CD4-positive, alpha-beta T cell (primary cell): ENCODE measurements around the gene ARHGEF3. TPM values are rescaled to one million over a fixed set of nuclear protein-coding genes. Genes with fewer than 3 reads are reported as not detected.

Experiments
- ATAC-seq: fragments of 200-7000 bp; cut with Tn5 transposase; one replicate; pipeline ENCODE4 v1.10.0; 2022; ENCODE audit warnings: mild to moderate bottlenecking; ENCODE audit not compliant: poor library complexity
- CTCF ChIA-PET: fragments of 350-600 bp; sonication (Branson Sonifier 250); formaldehyde crosslinking; loops from one replicate; lab custom pipeline; 2021; ENCODE audit warnings: antibody characterized with exemption, inconsistent platforms; lab: Charles Lee
- POLR2A ChIA-PET: fragments of 350-600 bp; sonication (Branson Sonifier 250); formaldehyde crosslinking; loops from one replicate; lab custom pipeline; 2021; ENCODE audit warnings: antibody characterized with exemption, inconsistent platforms; lab: Charles Lee
- DNase-seq, 14 experiments: peaks; one replicate each; pipeline ENCODE4 v3.0.0-alpha.2; 2013 to 2020; ENCODE audit warnings: mixed read lengths in 2 of 14
- H3K27ac ChIP-seq, 2 donors: one replicate each; pipeline versions ENCODE4 v1.5.1 to v1.7.0; 2013; ENCODE audit warnings: low read length in 2 of 2, low read depth in 1 of 2, mild to moderate bottlenecking in 1 of 2
- H3K27me3 ChIP-seq, 2 experiments: 1 replicate in 1 of 2; 2 replicates in 1 of 2; pipeline versions ENCODE4 v1.6.1 to v1.7.0; 2013; ENCODE audit warnings: low read length in 2 of 2, control low read depth in 1 of 2, mild to moderate bottlenecking in 1 of 2, moderate library complexity in 1 of 2; ENCODE audit not compliant: insufficient read depth in 2 of 2, control insufficient read depth in 1 of 2
- H3K36me3 ChIP-seq: one replicate; pipeline ENCODE4 v1.6.1; 2013; ENCODE audit warnings: low read length, control low read depth; ENCODE audit not compliant: insufficient read depth
- H3K4me1 ChIP-seq: one replicate; pipeline ENCODE4 v1.6.1; 2013; ENCODE audit warnings: low read length, control low read depth; ENCODE audit not compliant: insufficient read depth
- H3K4me3 ChIP-seq: one replicate; pipeline ENCODE4 v1.5.1; 2013; ENCODE audit warnings: mild to moderate bottlenecking, low read length, moderate library complexity
- H3K9me3 ChIP-seq, 2 experiments: 1 replicate in 1 of 2; 2 replicates in 1 of 2; pipeline versions ENCODE4 v1.6.1 to v1.7.0; 2013; ENCODE audit warnings: low read length in 2 of 2, mild to moderate bottlenecking in 2 of 2, control low read depth in 1 of 2, moderate library complexity in 1 of 2; ENCODE audit not compliant: control insufficient read depth in 1 of 2, insufficient read depth in 1 of 2
- H3K27ac Mint-ChIP-seq: one replicate; pipeline ENCODE4 v1.8.0; 2020; ENCODE audit warnings: mixed read lengths
- H3K27me3 Mint-ChIP-seq: one replicate; pipeline ENCODE4 v1.8.0; 2021; ENCODE audit warnings: mixed read lengths
- H3K36me3 Mint-ChIP-seq: one replicate; pipeline ENCODE4 v1.8.0; 2021; ENCODE audit warnings: low read depth, mixed read lengths
- H3K4me1 Mint-ChIP-seq: one replicate; pipeline ENCODE4 v1.8.0; 2021; ENCODE audit warnings: low read depth, mixed read lengths
- H3K4me3 Mint-ChIP-seq: one replicate; pipeline ENCODE4 v1.8.0; 2020; ENCODE audit warnings: mild to moderate bottlenecking, mixed read lengths
- H3K9me3 Mint-ChIP-seq: one replicate; pipeline ENCODE4 v1.8.0; 2020; ENCODE audit warnings: mixed read lengths
- CTCF ChIP-seq: fragments of 200-600 bp; IDR thresholded peaks from one replicate; pipeline ENCODE4 v1.8.0; 2022; ENCODE audit warnings: antibody characterized with exemption, mild to moderate bottlenecking
- intact Hi-C, 2 experiments: fragments of 100-400 bp; cut with DNase I in 1 of 2; cut with micrococcal nuclease in 1 of 2; formaldehyde crosslinking; loops; one replicate each; pipeline versions ENCODE4 v1.15.1 to v1.9.0; 2023 to 2025; cut with DNase I, micrococcal nuclease
- total RNA-seq, 174 experiments: library from RNA in 2 of 174; stranded (reverse) in 2 of 174; gene quantifications; one replicate each; pipeline ENCODE4 v1.2.3 and lab custom pipeline; 2021 to 2026

The ARHGEF3 gene
- total RNA-seq, 2 experiments from 2014 or later, result 46.4 to 46.6 TPM

GRCh38 chr3:56732109-56732508 is 69.6 kb downstream of the ARHGEF3 start:
- no peak overlapping the region for H3K4me3 Mint-ChIP-seq
- peaks cover 91% of the 10 kb centered on the region for H3K36me3 Mint-ChIP-seq

GRCh38 chr3:56725175-56725574 is 76.6 kb downstream of the ARHGEF3 start:
- peak; percentile 88 for ATAC-seq
- intact Hi-C loops, result loop anchor here in 1 of 2 experiments (2.0 kb wide), 1 partner anchor 26 kb away; no protein-coding TSS in a partner anchor
- Mint-ChIP-seq H3K4me1 (peaks cover 54% of the 10 kb centered on the region), H3K36me3 (peaks cover 76% of the 10 kb centered on the region), H3K9me3 (no peaks in the 10 kb centered on the region), H3K27me3 (no peaks in the 10 kb centered on the region), H3K27ac (peak overlapping the region; percentile 87), H3K4me3 (peak overlapping the region; percentile 55)
- Histone ChIP-seq H3K36me3 (peaks cover 70% of the 10 kb centered on the region), H3K4me3 (no peak overlapping the region), H3K27me3 (no peaks in the 10 kb centered on the region), H3K4me1 (peaks cover 29% of the 10 kb centered on the region), H3K27ac (peak overlapping the region; percentile 22 to 57), H3K9me3 (no peaks in the 10 kb centered on the region)
- POLR2A ChIA-PET, result interaction anchor here (0.9 to 2.9 kb wide), 5 partner anchors 10 to 168 kb away, joined by 3 to 27 read pairs (median 3); partner anchors contain the start of gene CCDC66
- peak; percentile 8 to 81 (median 32) for DNase-seq
- TF ChIP-seq CTCF, result no peak
- CTCF ChIA-PET, result interaction anchor here (1.6 kb wide), 1 partner anchor 64 kb away, joined by 3 read pairs; no protein-coding TSS in a partner anchor

More at GRCh38 chr3:56732109-56732508, 69.6 kb downstream of the ARHGEF3 start:
- Histone ChIP-seq H3K9me3 (no peaks in the 10 kb centered on the region), H3K4me1 (peaks cover 23% of the 10 kb centered on the region), H3K4me3 (no peak overlapping the region), H3K36me3 (peaks cover 88% of the 10 kb centered on the region), H3K27ac (no peak overlapping the region), H3K27me3 (no peaks in the 10 kb centered on the region)
- no peaks in the 10 kb centered on the region for H3K27me3 Mint-ChIP-seq
- H3K4me1 Mint-ChIP-seq, result peaks cover 54% of the 10 kb centered on the region
- H3K27ac Mint-ChIP-seq, result peak overlapping the region; percentile 69
- TF ChIP-seq CTCF, result no peak
- ChIA-PET POLR2A (interaction anchor here (0.6 to 1.0 kb wide), 2 partner anchors 23 to 38 kb away, joined by 3 to 4 read pairs; no protein-coding TSS in a partner anchor), CTCF (interaction anchor here (1.5 to 2.1 kb wide), 2 partner anchors 49 to 67 kb away, joined by 4 to 7 read pairs; partner anchors contain the start of gene TASOR)
- no peak for DNase-seq
- no peaks in the 10 kb centered on the region for H3K9me3 Mint-ChIP-seq
- ATAC-seq, result no peak
- intact Hi-C loops, result no loop called here

- peak overlapping the region; percentile 87 for H3K27ac Mint-ChIP-seq
- no peak for ATAC-seq
- no peaks in the 10 kb centered on the region for H3K27me3 Mint-ChIP-seq
- no peaks in the 10 kb centered on the region for H3K27me3 ChIP-seq
- no peaks in the 10 kb centered on the region for H3K9me3 Mint-ChIP-seq
- peaks cover 54% of the 10 kb centered on the region for H3K4me1 Mint-ChIP-seq
- CTCF ChIA-PET, result interaction anchor here (1.6 kb wide), 1 partner anchor 64 kb away, joined by 3 read pairs; no protein-coding TSS in a partner anchor
- H3K27ac ChIP-seq, result peak overlapping the region in 1 of 2 donors; percentile 57
- peaks cover 65% of the 10 kb centered on the region for H3K36me3 ChIP-seq
- peaks cover 71% of the 10 kb centered on the region for H3K36me3 Mint-ChIP-seq
- no peak for TF ChIP-seq CTCF
- H3K4me3 Mint-ChIP-seq, result no peak overlapping the region
- no peaks in the 10 kb centered on the region for H3K9me3 ChIP-seq
- intact Hi-C loops, result loop anchor here in 1 of 2 experiments (2.0 kb wide), 1 partner anchor 26 kb away; no protein-coding TSS in a partner anchor
- H3K4me1 ChIP-seq, result peaks cover 29% of the 10 kb centered on the region
- H3K4me3 ChIP-seq, result no peak overlapping the region
- POLR2A ChIA-PET, result interaction anchor here (0.9 to 2.9 kb wide), 5 partner anchors 20 to 168 kb away, joined by 3 to 27 read pairs (median 3); partner anchors contain the start of gene CCDC66
- DNase-seq, result no peak
Observed at GRCh38 chr3:56724676-56725075, 77.1 kb downstream of the ARHGEF3 start.
